ENCODE results near the gene KTN1.

The KTN1 gene

GRCh38 chr14:55589171-55589570 lies 9.2 kb downstream of the KTN1 start:
- DNase-seq (ENCODE audit: low spot score): no peak
- TF ChIP-seq, protein P1, sequence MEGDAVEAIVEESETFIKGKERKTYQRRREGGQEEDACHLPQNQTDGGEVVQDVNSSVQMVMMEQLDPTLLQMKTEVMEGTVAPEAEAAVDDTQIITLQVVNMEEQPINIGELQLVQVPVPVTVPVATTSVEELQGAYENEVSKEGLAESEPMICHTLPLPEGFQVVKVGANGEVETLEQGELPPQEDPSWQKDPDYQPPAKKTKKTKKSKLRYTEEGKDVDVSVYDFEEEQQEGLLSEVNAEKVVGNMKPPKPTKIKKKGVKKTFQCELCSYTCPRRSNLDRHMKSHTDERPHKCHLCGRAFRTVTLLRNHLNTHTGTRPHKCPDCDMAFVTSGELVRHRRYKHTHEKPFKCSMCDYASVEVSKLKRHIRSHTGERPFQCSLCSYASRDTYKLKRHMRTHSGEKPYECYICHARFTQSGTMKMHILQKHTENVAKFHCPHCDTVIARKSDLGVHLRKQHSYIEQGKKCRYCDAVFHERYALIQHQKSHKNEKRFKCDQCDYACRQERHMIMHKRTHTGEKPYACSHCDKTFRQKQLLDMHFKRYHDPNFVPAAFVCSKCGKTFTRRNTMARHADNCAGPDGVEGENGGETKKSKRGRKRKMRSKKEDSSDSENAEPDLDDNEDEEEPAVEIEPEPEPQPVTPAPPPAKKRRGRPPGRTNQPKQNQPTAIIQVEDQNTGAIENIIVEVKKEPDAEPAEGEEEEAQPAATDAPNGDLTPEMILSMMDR (IDR thresholded peaks at IDR 0.05; ENCODE audit: borderline replicate concordance, control extremely low read depth, extremely low read depth, insufficient read depth, missing control alignments): no peak
- in situ Hi-C loops (cut with MboI; ENCODE audit: low sequenced_read_pairs, unreplicated experiment): no loop called here

GRCh38 chr14:55592436-55592835 lies 12.4 kb downstream of the KTN1 start:
- no peak for DNase-seq (ENCODE audit: low spot score)

DNA sequence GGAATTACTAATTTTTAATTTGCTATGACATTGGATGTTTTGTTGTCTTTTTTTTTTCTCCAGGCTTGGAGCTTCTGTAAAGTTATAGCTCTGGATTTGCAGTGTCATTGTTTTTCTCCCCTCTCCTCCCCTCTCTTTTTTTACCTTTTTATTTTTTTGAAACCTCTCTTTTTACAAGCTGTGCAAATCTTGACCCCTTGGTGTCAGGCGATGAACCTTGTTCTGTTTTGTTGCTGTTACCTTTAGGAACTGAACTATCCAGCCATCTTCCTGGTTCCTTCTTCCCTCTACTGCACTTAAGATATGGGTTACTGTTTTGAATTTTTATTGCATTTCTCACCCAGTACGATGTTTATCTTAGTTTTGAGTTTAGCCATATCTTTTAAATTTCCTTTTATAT lies 13.7 kb downstream of the KTN1 start:
- DNase-seq (ENCODE audit: low spot score): no peak
- TF ChIP-seq, protein P1 (IDR thresholded peaks at IDR 0.05; ENCODE audit: borderline replicate concordance, control extremely low read depth, extremely low read depth, insufficient read depth, missing control alignments): no peak
- in situ Hi-C loops (cut with MboI; ENCODE audit: low sequenced_read_pairs, unreplicated experiment): no loop called here

More at GRCh38 chr14:55592436-55592835, 12.4 kb downstream of the KTN1 start:
- in situ Hi-C loops (cut with MboI; ENCODE audit: low sequenced_read_pairs, unreplicated experiment): no loop called here
- TF ChIP-seq, protein P1 (IDR thresholded peaks at IDR 0.05; ENCODE audit: borderline replicate concordance, control extremely low read depth, extremely low read depth, insufficient read depth, missing control alignments): no peak

DNA sequence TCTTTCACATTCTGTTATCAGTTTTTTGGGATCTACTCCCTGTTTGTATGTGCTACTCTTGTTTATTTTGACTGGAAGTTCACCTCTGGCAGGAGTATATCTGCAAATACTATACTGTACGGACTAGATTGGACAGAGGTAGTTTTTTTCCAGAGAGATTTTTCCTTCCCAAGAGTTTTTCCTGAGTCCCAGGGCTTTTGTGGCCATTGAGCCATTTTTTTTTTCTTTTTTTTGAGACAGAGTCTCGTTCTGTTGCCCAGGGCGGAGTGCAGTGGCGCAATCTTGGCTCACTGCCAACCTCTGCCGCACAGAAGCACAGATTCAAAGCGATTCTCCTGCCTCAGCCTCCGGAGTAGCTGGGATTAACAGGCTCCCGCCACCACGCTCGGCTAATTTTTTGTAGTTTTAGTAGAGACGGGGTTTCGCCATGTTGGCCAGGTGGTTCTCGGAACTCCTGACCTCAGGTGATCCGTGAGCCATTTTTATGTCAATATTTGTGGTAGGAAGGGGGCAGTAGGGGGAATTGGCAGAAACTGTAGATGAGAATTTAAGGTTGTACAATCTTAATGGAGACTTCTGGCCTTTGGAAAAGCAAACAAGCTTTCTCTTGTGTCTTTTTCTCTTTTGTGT lies 19.4 kb downstream of the KTN1 start:
- in situ Hi-C loops (cut with MboI; ENCODE audit: low sequenced_read_pairs, unreplicated experiment): no loop called here
- TF ChIP-seq, protein P1 (IDR thresholded peaks at IDR 0.05; ENCODE audit: borderline replicate concordance, control extremely low read depth, extremely low read depth, insufficient read depth, missing control alignments): no peak
- DNase-seq (ENCODE audit: low spot score): no peak

- in situ Hi-C loops (cut with MboI; ENCODE audit: low sequenced_read_pairs, unreplicated experiment): no loop called here
- no peak for DNase-seq (ENCODE audit: low spot score)
- TF ChIP-seq, protein P1 (IDR thresholded peaks at IDR 0.05; ENCODE audit: borderline replicate concordance, control extremely low read depth, extremely low read depth, insufficient read depth, missing control alignments): no peak
These were observed 21.0 kb downstream of the KTN1 start for GRCh38 chr14:55600784-55601561.

- in situ Hi-C loops (cut with MboI; ENCODE audit: low sequenced_read_pairs, unreplicated experiment): no loop called here
These were observed 23.5 kb downstream of the KTN1 start for GRCh38 chr14:55603401-55603953.

More at GRCh38 chr14:55603401-55603953, 23.5 kb downstream of the KTN1 start:
- no peak for DNase-seq (ENCODE audit: low spot score)
- TF ChIP-seq, protein P1 (IDR thresholded peaks at IDR 0.05; ENCODE audit: borderline replicate concordance, control extremely low read depth, extremely low read depth, insufficient read depth, missing control alignments): no peak
